A549 treated with Mapracorat at 1 μM for 4 hours (cell line): ENCODE results near the gene BAG3. TPM values are rescaled to one million over a fixed set of nuclear protein-coding genes. Genes with fewer than 3 reads are reported as not detected.

Source experiments
- total RNA-seq: library from RNA; stranded (reverse); fragments of 200-300 nt; extraction: Qiagen RNA extraction; gene quantifications from 5 replicates; pipeline ENCODE4 v1.2.3, GENCODE V29; 2022

The BAG3 gene
- total RNA-seq: 198 to 246 TPM (median 241 TPM) in 5 replicates

DNA sequence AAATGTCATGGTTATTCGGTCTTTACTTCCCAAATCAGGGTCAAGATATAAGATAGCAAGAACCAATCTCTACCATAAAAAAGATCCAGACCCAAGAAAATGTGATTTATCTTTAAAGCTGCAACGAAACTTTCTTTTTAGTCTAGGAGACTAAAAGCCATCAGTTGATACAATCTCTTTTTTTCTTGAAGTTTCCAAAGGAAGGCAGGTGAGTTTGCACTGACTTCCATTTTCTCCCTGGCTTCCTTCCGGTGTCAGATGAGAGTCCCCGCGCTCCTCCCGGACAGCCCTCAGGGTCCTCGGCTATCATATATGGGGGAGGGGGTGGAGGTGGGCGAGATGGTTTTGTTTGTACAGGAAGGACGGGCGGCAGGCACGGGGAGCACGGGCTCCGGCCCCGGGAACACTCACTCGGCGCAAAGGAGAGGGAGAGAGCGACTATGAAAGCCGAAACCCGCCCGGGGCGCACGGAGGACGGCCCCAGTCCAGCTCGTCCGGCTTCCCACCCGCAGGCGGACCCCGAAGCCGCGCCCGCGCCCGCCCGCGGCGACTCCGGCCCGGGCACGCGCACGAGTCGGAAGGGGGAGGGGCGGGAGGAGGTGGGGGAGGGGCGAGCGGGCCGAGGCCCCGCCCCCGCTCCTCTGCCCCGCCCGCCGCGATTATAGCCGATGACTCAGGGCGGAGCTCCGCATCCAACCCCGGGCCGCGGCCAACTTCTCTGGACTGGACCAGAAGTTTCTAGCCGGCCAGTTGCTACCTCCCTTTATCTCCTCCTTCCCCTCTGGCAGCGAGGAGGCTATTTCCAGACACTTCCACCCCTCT lies at the start of gene BAG3:
BAG3 (plus strand) TSS at position 689 of the 822 bp plus-strand sequence. CDS start 296 bp downstream, outside the sequence.

DNA sequence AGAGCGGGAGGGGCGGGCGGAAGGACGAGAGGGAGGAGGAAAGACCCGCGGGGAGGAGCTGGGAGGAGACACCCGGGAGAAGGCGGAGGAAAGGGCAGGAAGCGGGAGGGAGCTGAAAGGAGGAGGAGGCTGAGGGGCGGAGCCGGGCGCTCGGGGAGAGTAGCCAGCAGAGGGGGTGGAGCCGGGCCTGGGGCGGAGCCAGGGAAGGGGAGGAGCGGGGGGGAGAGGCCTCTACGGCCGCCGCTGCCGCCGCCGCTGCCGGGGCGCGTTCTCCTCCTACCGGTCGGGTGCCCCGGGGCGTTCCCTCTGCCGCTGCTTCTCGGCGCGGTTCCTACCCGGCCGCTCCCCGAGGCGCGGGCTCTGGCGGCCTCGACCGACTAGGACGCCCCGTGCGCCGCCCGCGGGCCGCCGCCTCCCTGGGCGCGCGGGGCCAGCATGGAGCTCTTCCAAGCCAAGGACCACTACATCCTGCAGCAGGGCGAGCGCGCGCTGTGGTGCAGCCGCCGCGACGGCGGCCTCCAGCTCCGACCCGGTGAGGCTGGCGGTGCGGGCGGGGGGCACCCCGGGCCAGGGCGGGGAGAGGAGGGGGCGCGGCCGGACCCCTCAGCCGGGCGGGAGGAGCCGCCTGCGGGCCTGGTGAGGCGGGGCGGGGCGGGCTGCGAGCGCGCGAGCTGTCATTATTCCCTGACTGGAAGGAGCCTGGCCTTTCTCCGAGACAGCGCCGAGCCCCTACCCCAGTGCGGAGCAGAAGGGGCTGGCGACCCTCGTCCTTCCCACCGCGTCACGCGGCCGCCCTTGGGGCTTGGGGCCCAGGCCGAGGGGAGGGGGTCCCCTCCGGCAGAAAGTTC lies 74.9 kb downstream of the BAG3 start, which contains the start of gene INPP5F:
INPP5F (plus strand) TSS at position 223 of the 848 bp plus-strand sequence; CDS start at position 436, 213 bp downstream.

Other genes with a start within 250 kb of the BAG3 start
- gene RGS10, start 108.7 kb upstream of the BAG3 start, total RNA-seq: 47.9 to 59.5 TPM (median 49.2 TPM) in 5 replicates
- gene TIAL1, start 54.4 kb upstream of the BAG3 start, total RNA-seq: 84.5 to 102 TPM (median 89.6 TPM) in 5 replicates
- gene INPP5F, start 74.7 kb downstream of the BAG3 start, total RNA-seq: 8.4 to 11.4 TPM (median 9.9 TPM) in 5 replicates
- gene MCMBP, start 221.5 kb downstream of the BAG3 start, total RNA-seq: 79.1 to 92.1 TPM (median 89.9 TPM) in 5 replicates
- 43.3 to 54.4 TPM (median 51.9 TPM) in 5 replicates for gene SEC23IP, start 241.3 kb downstream of the BAG3 start, total RNA-seq